GM10266 (cell line): ENCODE results near the gene RGS7.

Experiments
- DNase-seq: peaks from one replicate; pipeline ENCODE4 v3.0.0; 2012; ENCODE audit errors: extremely low spot score
- CTCF ChIP-seq: IDR thresholded peaks from 2 replicates; pipeline ENCODE4 v1.5.1; 2012; ENCODE audit warnings: mild to moderate bottlenecking, low read depth; ENCODE audit not compliant: control insufficient read depth, insufficient read depth; ENCODE audit errors: missing control alignments

RGS7 gene

GRCh38 chr1:240956020-240956419, 401.0 kb downstream of the RGS7 start:
- DNase-seq, result no peak
- no peak for TF ChIP-seq CTCF

- no peak for TF ChIP-seq CTCF
- no peak for DNase-seq
Measured at GRCh38 chr1:240947438-240948224, 409.4 kb downstream of the RGS7 start.

- peak; percentile 12 for DNase-seq
- peak; percentile 32 for TF ChIP-seq CTCF
Measured at GRCh38 chr1:240946926-240947325, 410.1 kb downstream of the RGS7 start.

- DNase-seq, result no peak
- TF ChIP-seq CTCF, result no peak
Measured at GRCh38 chr1:240942901-240943300, 414.1 kb downstream of the RGS7 start.

GRCh38 chr1:240941701-240942370, 415.2 kb downstream of the RGS7 start:
- no peak for TF ChIP-seq CTCF
- no peak for DNase-seq

GRCh38 chr1:240936911-240937668, 419.9 kb downstream of the RGS7 start:
- no peak for DNase-seq

More at GRCh38 chr1:240936911-240937668, 419.9 kb downstream of the RGS7 start:
- TF ChIP-seq CTCF, result no peak
